Hepatocyte (in vitro differentiated cells): Measurements from ENCODE around the gene UVSSA.

Experiments used
- EZH2 ChIP-seq: fragments of 200-600 bp; sonication (generic); IDR thresholded peaks from 2 replicates; pipeline ENCODE4 v1.6.1; 2016; ENCODE audit warnings: antibody characterized with exemption, mild to moderate bottlenecking, borderline replicate concordance
- TF ChIP-seq, protein P1 (sequence below): fragments of 200-600 bp; sonication (generic); IDR thresholded peaks from 2 replicates; pipeline ENCODE4 v1.5.1; 2016; ENCODE audit warnings: antibody characterized with exemption, mild to moderate bottlenecking; ENCODE audit not compliant: poor library complexity

DNA sequence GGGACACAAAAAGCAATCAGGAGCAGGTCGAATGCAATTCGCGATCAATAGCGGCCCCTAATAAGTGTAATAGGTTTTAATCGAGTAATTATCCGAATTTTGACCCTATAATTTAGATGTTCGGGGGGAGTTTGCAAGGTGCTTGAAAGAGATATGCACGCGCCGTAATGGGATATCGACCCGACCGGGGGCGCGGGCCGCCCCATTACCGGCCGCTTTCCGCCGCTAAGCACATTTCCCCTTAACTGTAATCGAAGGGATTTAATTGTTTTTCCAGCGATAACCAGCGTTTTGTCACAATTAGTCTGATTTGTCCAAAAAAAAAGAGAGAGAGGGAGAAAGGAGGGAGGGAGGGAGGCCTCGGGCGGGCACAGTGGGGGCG, 58.2 kb downstream of the UVSSA start:
- TF ChIP-seq, protein P1, sequence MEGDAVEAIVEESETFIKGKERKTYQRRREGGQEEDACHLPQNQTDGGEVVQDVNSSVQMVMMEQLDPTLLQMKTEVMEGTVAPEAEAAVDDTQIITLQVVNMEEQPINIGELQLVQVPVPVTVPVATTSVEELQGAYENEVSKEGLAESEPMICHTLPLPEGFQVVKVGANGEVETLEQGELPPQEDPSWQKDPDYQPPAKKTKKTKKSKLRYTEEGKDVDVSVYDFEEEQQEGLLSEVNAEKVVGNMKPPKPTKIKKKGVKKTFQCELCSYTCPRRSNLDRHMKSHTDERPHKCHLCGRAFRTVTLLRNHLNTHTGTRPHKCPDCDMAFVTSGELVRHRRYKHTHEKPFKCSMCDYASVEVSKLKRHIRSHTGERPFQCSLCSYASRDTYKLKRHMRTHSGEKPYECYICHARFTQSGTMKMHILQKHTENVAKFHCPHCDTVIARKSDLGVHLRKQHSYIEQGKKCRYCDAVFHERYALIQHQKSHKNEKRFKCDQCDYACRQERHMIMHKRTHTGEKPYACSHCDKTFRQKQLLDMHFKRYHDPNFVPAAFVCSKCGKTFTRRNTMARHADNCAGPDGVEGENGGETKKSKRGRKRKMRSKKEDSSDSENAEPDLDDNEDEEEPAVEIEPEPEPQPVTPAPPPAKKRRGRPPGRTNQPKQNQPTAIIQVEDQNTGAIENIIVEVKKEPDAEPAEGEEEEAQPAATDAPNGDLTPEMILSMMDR = no peak
- TF ChIP-seq EZH2 = peak; percentile 15
